Frontal cortex (tissue), 4 donors: Measurements from ENCODE around the gene CDC20. TPM values are rescaled to one million over a fixed set of nuclear protein-coding genes. Genes with fewer than 3 reads are reported as not detected.
"Not testable (repeated sequence)": the region's sequence is repeated elsewhere in the genome, so short reads cannot be mapped to it uniquely, and the experiment has no call there.

Source experiments
- DNase-seq, 2 donors: peaks; one replicate each; pipeline ENCODE4 v3.0.0; 2012; ENCODE audit warnings: low spot score in 2 of 2
- FAIRE-seq: peaks from 2 replicates; lab custom pipeline; 2012; peaks lifted over from hg19 to GRCh38; lab: Jason Lieb, UNC
- total RNA-seq: library from RNA; depleted of rRNA; stranded (reverse); fragments of >200 nt; gene quantifications from one replicate; pipeline ENCODE4 v1.2.3, GENCODE V29; 2014
- donor health status: control.
- donor health status: control.
- donor health status: control.

Gene CDC20
- total RNA-seq, 1 donor from 2014 or later = 4.9 TPM

GRCh38 chr1:43376723-43377235 lies 18.0 kb downstream of the CDC20 start:
- FAIRE-seq (no peak), DNase-seq (no peak)

GRCh38 chr1:43377831-43378230 lies 19.1 kb downstream of the CDC20 start:
- FAIRE-seq = no peak

GRCh38 chr1:43379476-43379875 lies 20.7 kb downstream of the CDC20 start:
- FAIRE-seq (no peak), DNase-seq (no peak)

More at GRCh38 chr1:43377831-43378230, 19.1 kb downstream of the CDC20 start:
- no peak for DNase-seq

- DNase-seq (no peak), FAIRE-seq (no peak)
Measured at GRCh38 chr1:43381612-43382011, 22.8 kb downstream of the CDC20 start.

- no peak for DNase-seq
- FAIRE-seq = no peak
Measured at GRCh38 chr1:43382027-43382779, 23.4 kb downstream of the CDC20 start.

GRCh38 chr1:43383449-43383848 lies 24.7 kb downstream of the CDC20 start:
- FAIRE-seq = no peak

GRCh38 chr1:43386676-43387075 lies 27.9 kb downstream of the CDC20 start:
- DNase-seq (no peak), FAIRE-seq (no peak)

More at GRCh38 chr1:43383449-43383848, 24.7 kb downstream of the CDC20 start:
- DNase-seq = no peak

GRCh38 chr1:43387976-43388599 lies 29.3 kb downstream of the CDC20 start:
- DNase-seq = no peak
- FAIRE-seq = no peak

- no peak for DNase-seq
- no peak for FAIRE-seq
Measured at GRCh38 chr1:43388613-43389012, 29.8 kb downstream of the CDC20 start.

GRCh38 chr1:43389326-43390313 lies 30.8 kb downstream of the CDC20 start, which contains the start of the genes MED8 and SZT2:
TSS of gene MED8 (minus strand) at chr1:43389800. CDS start at chr1:43389764, 36 bp downstream.
TSS of gene SZT2 (plus strand) at chr1:43389899. CDS start at chr1:43389969, 70 bp downstream.
- FAIRE-seq (no peak), DNase-seq (peak; percentile 93 to 96)

- DNase-seq (no peak), FAIRE-seq (no peak)
Measured at GRCh38 chr1:43392702-43393101, 33.9 kb downstream of the CDC20 start.

GRCh38 chr1:43395523-43395922 lies 36.7 kb downstream of the CDC20 start:
- FAIRE-seq (no peak), DNase-seq (no peak)

- DNase-seq = no peak
- FAIRE-seq = no peak
Measured at GRCh38 chr1:43396059-43396458, 37.3 kb downstream of the CDC20 start.

GRCh38 chr1:43398227-43398626 lies 39.4 kb downstream of the CDC20 start:
- FAIRE-seq (no peak), DNase-seq (no peak)

GRCh38 chr1:43400441-43400840 lies 41.7 kb downstream of the CDC20 start:
- not testable (repeated sequence) for FAIRE-seq

GRCh38 chr1:43402089-43402865 lies 43.5 kb downstream of the CDC20 start:
- no peak for FAIRE-seq

More at GRCh38 chr1:43400441-43400840, 41.7 kb downstream of the CDC20 start:
- DNase-seq = not testable (repeated sequence)

GRCh38 chr1:43404353-43404752 lies 45.6 kb downstream of the CDC20 start:
- DNase-seq = no peak
- no peak for FAIRE-seq

More at GRCh38 chr1:43402089-43402865, 43.5 kb downstream of the CDC20 start:
- no peak for DNase-seq

GRCh38 chr1:43405219-43405875 lies 46.6 kb downstream of the CDC20 start:
- DNase-seq (no peak), FAIRE-seq (no peak)

- FAIRE-seq (no peak), DNase-seq (no peak)
Measured at GRCh38 chr1:43405876-43406234, 47.1 kb downstream of the CDC20 start.
